ENCODE measurements around the gene OPTC. TPM values are rescaled to one million over a fixed set of nuclear protein-coding genes. Genes with fewer than 3 reads are reported as not detected.

The OPTC gene
- total and polyA plus RNA-seq, 2 of the 13 experiments (the other 11 are each of a cell fraction or from before 2014, with no cell fraction given), result not detected

GRCh38 chr1:203500279-203500678 is 6.3 kb downstream of the OPTC start:
- Histone ChIP-seq H3K27ac (ENCODE audit: extremely low read length, insufficient read depth, low read length) (no peak overlapping the region), H3K27me3 (ENCODE audit: control insufficient read depth in 1 of 2, insufficient read depth in 2 of 2, low read length in 2 of 2) (peaks cover 0 to 6% of the 10 kb centered on the region in 2 experiments; a peak in 1 of 5 replicates), H3K9me3 (ENCODE audit: low read length) (no peaks in the 10 kb centered on the region), H3K9ac (ENCODE audit: insufficient read depth, low read depth, low read length) (no peak overlapping the region), H3K4me3 (replicated peaks in 1 of 3; ENCODE audit: insufficient read depth in 1 of 3, low read depth in 2 of 3, low read length in 3 of 3) (no peak overlapping the region), H2AFZ (ENCODE audit: low read length) (no peak overlapping the region), H3K36me3 (replicated peaks in 1 of 2; ENCODE audit: control insufficient read depth in 1 of 2, insufficient read depth in 2 of 2, low read length in 2 of 2) (no peaks in the 10 kb centered on the region), H4K20me1 (ENCODE audit: insufficient read depth, low read length) (no peaks in the 10 kb centered on the region; the same call in 1 of the 2 replicates), H3K79me2 (ENCODE audit: insufficient read depth, low read length) (no peaks in the 10 kb centered on the region), H3K4me2 (ENCODE audit: low read depth, low read length) (no peak overlapping the region), H3K4me1 (ENCODE audit: insufficient read depth, low read length) (no peaks in the 10 kb centered on the region)
- FAIRE-seq, result no peak
- no TSS peak for BruUV-seq (replicated peaks)
- ChIA-PET CTCF (ENCODE audit: low intra/inter-chr PET ratio, low total read pairs) (no interaction called here), POLR2A (no interaction called here)
- intact Hi-C loops (cut with micrococcal nuclease; ENCODE audit: unreplicated experiment) (no loop called here), in situ Hi-C loops (cut with HindIII; ENCODE audit: extremely low pct_ligation_motif_present, low pct_unique_long_range_greater_than_20kb) (loop anchor here (5.0 kb wide), 1 partner anchor 202 kb away; no protein-coding TSS in a partner anchor)
- no peak for DNase-seq (ENCODE audit: low spot score)
- 43% methylated on average over 1 of the region's 1 CpG for WGBS (ENCODE audit: low lambda C conversion rate)
- no peak for ATAC-seq
- TF ChIP-seq IRF1 (CRISPR knock-in tag; IDR thresholded peaks at IDR 0.05; ENCODE audit: low read depth) (no peak), ATRX (CRISPR knock-in tag; IDR thresholded peaks at IDR 0.05; ENCODE audit: borderline replicate concordance) (no peak), SYNCRIP (IDR thresholded peaks at IDR 0.05; ENCODE audit: insufficient read depth, low read depth, low read length) (no peak), SPEN (CRISPR knock-in tag; IDR thresholded peaks at IDR 0.05; ENCODE audit: low read depth) (no peak), SMAD3 (CRISPR knock-in tag; IDR thresholded peaks at IDR 0.05) (no peak), ZFP37 (CRISPR knock-in tag; IDR thresholded peaks at IDR 0.05; ENCODE audit: borderline replicate concordance) (no peak), ZNF781 (CRISPR knock-in tag; IDR thresholded peaks at IDR 0.05; ENCODE audit: borderline replicate concordance, not compliant biosample characterization) (no peak), ZNF513 (CRISPR knock-in tag; conservative IDR thresholded peaks at IDR 0.05) (no peak), DNMT1 (CRISPR knock-in tag; IDR thresholded peaks at IDR 0.05) (no peak), ZNF207 (IDR thresholded peaks at IDR 0.05; ENCODE audit: borderline replicate concordance) (no peak), ZHX2 (IDR thresholded peaks at IDR 0.05; ENCODE audit: low read depth) (no peak), ZHX2 (CRISPR knock-in tag; IDR thresholded peaks at IDR 0.05; ENCODE audit: borderline replicate concordance) (no peak), THAP9 (CRISPR knock-in tag; IDR thresholded peaks at IDR 0.05; ENCODE audit: borderline replicate concordance) (no peak), NR2F6 (IDR thresholded peaks at IDR 0.05) (no peak), NR2F6 (CRISPR knock-in tag; IDR thresholded peaks at IDR 0.05) (no peak)

Measured in HepG2 (cell line).